ENCODE data around the gene RPN2. TPM values are rescaled to one million over a fixed set of nuclear protein-coding genes. Genes with fewer than 3 reads are reported as not detected.
A peak's percentile ranks its signal among the peaks of the same experiment; 100 is the strongest.

The RPN2 gene
- polyA plus RNA-seq, 6 donors from 2014 or later: 190 to 343 (median 199) TPM

DNA sequence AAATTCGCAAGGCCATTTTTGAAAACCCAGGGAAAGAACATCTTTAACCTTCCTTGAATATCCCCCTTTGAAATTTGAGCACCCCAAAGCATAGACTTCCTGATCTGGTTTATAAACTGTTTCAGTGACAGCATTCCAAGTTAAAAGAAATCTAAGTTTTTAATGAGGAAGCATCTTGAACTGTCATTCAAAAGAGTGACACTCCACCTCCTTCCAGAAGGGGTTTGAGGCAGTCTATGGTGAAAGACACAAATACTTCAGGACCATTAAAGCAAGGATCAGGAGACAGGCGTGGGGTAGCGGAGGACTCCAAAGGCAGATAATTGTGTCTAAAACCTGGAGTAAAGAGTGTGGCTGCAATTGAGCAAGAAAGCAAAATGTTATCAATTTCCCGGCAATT, 81.8 kb downstream of the RPN2 start:
- Mint-ChIP-seq H3K27me3 (peaks cover 4 to 29% (median 18%) of the 10 kb centered on the region in 3 donors), H3K4me1 (peaks cover 0 to 12% (median 0%) of the 10 kb centered on the region in 3 donors)

DNA sequence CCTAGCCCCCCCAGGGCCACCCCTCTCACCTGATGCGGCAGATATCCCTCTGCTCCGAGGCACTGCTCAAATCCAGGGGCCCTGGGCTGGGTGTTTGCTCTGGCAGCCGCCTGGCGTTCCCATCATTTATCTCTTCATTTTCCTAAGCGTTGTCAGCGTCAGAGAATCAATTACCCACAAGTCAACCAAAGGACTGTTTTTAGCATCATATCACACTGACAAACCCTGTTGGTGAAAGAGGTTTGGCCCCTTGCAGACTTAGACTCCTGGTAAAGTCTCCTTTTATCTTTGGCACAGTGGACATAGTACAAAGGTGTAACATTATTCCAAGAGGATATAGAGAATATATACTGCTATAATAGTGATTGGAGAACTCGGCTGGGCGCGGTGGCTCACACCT, 82.6 kb downstream of the RPN2 start, which contains the start of gene GHRH:
TSS of gene GHRH (minus strand) at position 101 of the 400 bp plus-strand sequence. CDS start 4,925 bp downstream, outside the sequence.
- H3K4me1 Mint-ChIP-seq: peaks cover 0 to 12% (median 0%) of the 10 kb centered on the region in 3 donors
- peaks cover 4 to 29% (median 18%) of the 10 kb centered on the region in 3 donors for H3K27me3 Mint-ChIP-seq
- H3K9me3 Mint-ChIP-seq: no peaks in the 10 kb centered on the region
- no peak for DNase-seq
- H3K4me3 Mint-ChIP-seq: no peak within 1 kb of the TSS
- peak within 1 kb of the TSS in 1 of 6 donors; percentile 55 for H3K27ac Mint-ChIP-seq
- no peak for ATAC-seq (ENCODE audit: low read depth in 2 of 2)
- H3K36me3 Mint-ChIP-seq: no peaks in the 10 kb centered on the region

More for the DNA sequence above, 81.8 kb downstream of the RPN2 start:
- H3K9me3 Mint-ChIP-seq: no peaks in the 10 kb centered on the region
- H3K27ac Mint-ChIP-seq: peak overlapping the region in 1 of 6 donors; percentile 55
- DNase-seq: no peak
- H3K4me3 Mint-ChIP-seq: no peak overlapping the region
- no peaks in the 10 kb centered on the region for H3K36me3 Mint-ChIP-seq
- ATAC-seq (ENCODE audit: low read depth in 2 of 2): no peak

DNA sequence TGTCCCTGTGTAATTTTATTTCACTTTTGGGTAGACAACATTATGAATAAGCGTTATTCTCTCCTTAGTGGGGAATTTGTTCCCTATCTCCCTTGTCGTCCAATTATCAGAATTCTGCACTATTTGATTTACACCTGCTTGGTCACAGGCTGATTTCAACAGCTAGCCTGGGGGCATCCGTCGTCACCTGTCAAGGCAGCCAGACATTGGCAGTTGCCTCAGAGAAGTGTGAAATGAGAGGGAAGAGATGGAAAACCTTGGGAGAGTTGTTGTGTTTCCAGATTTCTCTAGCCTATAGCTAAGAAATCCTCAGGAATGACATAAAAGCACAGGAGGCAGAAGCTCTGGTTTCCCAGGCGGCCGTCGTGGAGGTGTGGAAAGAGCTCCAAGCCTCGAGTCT, 83.4 kb downstream of the RPN2 start:
- DNase-seq (no peak), ATAC-seq (ENCODE audit: low read depth in 2 of 2) (no peak)
- no peak overlapping the region for H3K4me3 Mint-ChIP-seq
- H3K27me3 Mint-ChIP-seq: peaks cover 4 to 29% (median 25%) of the 10 kb centered on the region in 3 donors
- H3K4me1 Mint-ChIP-seq: peaks cover 0 to 12% (median 0%) of the 10 kb centered on the region in 3 donors
- H3K27ac Mint-ChIP-seq: no peak overlapping the region
- H3K36me3 Mint-ChIP-seq: no peaks in the 10 kb centered on the region
- H3K9me3 Mint-ChIP-seq: no peaks in the 10 kb centered on the region

DNA sequence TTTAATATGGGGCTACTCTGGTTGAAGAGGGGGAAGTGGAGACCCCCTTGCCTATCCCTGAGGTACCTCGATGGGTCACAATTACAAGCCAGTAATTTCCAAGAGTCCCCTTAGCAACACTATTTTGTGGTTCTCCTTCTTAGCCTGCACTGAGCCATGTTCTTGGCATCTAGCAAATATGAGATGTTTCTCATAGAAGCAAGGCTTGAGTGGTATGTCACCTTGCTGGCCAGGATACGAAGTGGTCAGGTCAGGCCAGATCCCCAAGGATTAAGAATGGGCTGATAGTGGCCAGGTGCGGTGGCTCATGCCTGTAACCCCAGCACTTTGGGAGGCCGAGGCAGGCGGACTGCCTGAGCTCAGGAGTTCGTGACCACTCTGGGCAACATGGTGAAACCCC, 84.6 kb downstream of the RPN2 start:
- DNase-seq (no peak), ATAC-seq (ENCODE audit: low read depth in 2 of 2) (no peak)
- no peak overlapping the region for H3K4me3 Mint-ChIP-seq
- peaks cover 4 to 29% (median 25%) of the 10 kb centered on the region in 3 donors for H3K27me3 Mint-ChIP-seq
- no peak overlapping the region for H3K27ac Mint-ChIP-seq
- peaks cover 0 to 12% (median 0%) of the 10 kb centered on the region in 3 donors for H3K4me1 Mint-ChIP-seq
- H3K36me3 Mint-ChIP-seq: no peaks in the 10 kb centered on the region
- H3K9me3 Mint-ChIP-seq: no peaks in the 10 kb centered on the region

DNA sequence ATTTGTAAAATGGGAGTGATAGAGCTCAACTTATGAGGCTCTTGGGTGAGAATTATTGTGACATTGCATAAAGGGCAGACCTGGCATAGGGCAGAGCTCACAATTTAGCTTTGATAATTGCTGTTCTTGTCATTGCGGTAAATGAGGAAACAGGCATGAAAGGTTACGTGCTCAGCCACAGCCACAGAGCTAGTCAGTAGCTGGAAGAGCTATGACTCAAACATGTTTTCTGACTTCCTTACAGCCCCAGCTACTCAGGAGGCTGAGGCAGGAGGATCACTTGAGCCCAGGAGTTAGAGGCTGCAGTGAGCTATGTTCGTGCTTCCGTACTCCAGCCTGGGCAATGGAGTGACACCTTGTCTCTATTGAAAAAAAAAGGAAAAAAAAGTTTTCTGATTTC, 86.0 kb downstream of the RPN2 start:
- DNase-seq (peak; percentile 39), ATAC-seq (ENCODE audit: low read depth in 2 of 2) (peak; percentile 85 to 88)
- Mint-ChIP-seq H3K36me3 (no peaks in the 10 kb centered on the region), H3K4me3 (no peak overlapping the region), H3K27ac (no peak overlapping the region), H3K27me3 (peaks cover 4 to 23% (median 19%) of the 10 kb centered on the region in 3 donors), H3K9me3 (no peaks in the 10 kb centered on the region), H3K4me1 (peaks cover 6 to 20% (median 6%) of the 10 kb centered on the region in 3 donors)

DNA sequence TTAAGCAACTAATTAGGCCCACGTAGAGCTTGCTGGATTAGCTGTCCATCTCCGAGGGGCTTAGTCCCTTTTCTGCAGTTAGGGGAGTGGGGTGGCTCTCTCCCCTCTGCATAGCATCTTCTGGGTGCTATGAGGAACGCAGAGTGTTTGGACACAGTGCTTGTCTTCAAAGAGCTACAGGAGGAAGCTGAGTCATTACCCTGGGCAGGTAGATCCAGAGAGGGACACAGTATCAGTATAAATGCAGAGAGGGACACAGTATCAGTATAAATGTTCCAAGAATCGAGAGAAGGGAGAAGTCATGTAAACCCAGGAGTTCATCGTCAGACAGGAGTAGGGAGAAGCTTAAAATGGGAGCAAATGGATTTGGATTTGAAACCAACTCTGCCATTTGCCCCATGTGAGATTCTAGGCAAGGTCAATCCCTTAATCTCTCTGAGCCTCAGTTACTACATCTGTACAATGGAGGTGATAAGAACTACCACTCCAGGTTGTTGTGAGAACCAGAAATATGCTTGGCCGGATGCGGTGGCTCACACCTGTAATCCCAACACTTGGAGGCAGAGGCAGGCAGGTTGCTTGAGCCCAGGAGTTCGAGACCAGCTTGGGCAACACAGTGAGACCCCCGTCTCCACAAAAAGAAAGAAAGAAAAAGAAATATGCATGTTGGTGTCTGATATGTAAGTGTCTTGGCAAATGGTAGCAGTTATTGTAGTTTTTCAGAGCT, 88.0 kb downstream of the RPN2 start:
- H3K27ac Mint-ChIP-seq: peak overlapping the region in 2 of 6 donors; percentile 9 to 57
- ATAC-seq (ENCODE audit: low read depth in 2 of 2): no peak
- no peaks in the 10 kb centered on the region for H3K9me3 Mint-ChIP-seq
- no peak for DNase-seq
- peaks cover 18 to 37% (median 20%) of the 10 kb centered on the region in 3 donors for H3K4me1 Mint-ChIP-seq
- no peak overlapping the region for H3K4me3 Mint-ChIP-seq
- peaks cover 4 to 10% (median 5%) of the 10 kb centered on the region in 3 donors for H3K27me3 Mint-ChIP-seq
- no peaks in the 10 kb centered on the region for H3K36me3 Mint-ChIP-seq

DNA sequence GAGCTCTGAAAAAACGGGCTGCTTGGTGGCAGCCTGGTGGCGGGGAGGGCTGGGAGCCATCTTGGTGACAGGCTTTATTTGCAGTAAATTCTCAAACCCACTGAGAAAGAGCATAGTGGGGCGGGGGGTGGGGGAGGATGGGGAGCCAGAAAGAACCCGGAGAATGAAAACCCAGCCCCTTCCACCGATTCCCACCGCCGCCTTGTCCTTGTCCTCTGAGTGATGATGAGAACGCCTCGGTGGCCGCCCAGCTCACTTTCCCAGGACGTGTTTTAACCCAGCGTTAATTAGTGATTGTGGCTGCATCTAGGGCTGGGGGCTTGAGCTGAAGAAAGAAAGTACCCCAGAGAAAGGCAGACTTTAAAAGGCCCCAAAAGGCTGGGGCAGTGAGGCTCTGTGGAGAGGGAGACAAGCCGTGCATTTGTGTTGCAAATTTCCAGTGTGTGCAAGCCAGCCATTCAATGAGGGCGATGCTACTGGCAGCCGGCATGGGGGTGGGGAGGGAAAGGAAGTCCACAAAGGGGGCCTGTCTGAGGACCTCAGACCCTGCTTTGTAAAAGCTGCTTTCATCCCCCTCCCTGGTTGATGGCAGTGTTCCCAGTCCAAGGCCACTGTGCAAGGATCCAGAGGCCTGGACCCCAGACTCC, 88.7 kb downstream of the RPN2 start:
- Mint-ChIP-seq H3K27ac (peak overlapping the region in 1 of 6 donors; percentile 57), H3K4me1 (peaks cover 19 to 41% (median 22%) of the 10 kb centered on the region in 3 donors), H3K4me3 (no peak overlapping the region), H3K27me3 (peaks cover 0 to 7% (median 0%) of the 10 kb centered on the region in 3 donors), H3K36me3 (no peaks in the 10 kb centered on the region), H3K9me3 (no peaks in the 10 kb centered on the region)
- no peak for DNase-seq
- no peak for ATAC-seq (ENCODE audit: low read depth in 2 of 2)

DNA sequence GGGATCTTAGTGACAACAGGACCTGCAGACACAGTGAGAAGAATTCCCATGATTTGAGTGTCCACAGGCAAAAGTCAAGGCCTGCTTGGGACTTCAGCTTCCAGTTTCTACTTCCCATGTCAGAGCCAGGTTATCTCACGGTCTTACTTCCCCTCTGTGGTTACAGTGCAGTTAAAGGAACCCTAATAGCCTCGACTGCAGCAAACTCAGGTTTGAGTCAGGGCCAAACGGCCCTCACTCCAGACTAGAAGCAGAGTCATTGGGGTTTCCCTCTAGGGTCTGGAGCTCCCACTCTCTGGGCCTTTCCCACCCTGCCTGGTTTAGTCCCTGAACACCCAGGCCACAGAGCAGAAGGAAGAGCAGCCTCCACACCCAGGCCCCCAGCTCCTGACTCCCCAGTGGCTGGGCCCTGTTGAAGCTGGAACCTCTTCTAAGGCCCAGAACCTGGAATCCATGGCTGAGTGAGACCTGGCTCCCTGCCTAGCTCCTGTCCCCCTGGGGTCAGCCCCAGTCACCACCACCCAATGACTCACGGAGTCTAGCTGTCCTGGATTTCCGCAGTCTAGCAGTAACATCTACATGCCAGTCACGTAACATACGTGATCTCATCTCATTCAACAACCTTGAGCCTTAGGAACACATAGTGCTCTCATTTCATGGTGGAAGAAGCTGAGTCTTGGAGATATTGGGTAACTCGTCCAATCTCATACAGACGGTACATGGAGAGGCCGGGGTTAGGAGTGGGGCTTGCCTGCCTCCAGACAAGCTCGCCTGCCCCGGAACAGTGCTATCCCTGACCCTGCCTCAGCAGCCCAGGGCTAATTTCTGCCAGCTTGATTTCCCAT, 91.7 kb downstream of the RPN2 start:
- ATAC-seq (ENCODE audit: low read depth in 2 of 2) (peak; percentile 72 to 74), DNase-seq (peak; percentile 51)
- H3K4me1 Mint-ChIP-seq: peaks cover 44 to 60% (median 50%) of the 10 kb centered on the region in 3 donors
- H3K27ac Mint-ChIP-seq: peak overlapping the region; percentile 47 to 92 (median 72)
- H3K27me3 Mint-ChIP-seq: peaks cover 0 to 7% (median 0%) of the 10 kb centered on the region in 3 donors
- no peaks in the 10 kb centered on the region for H3K36me3 Mint-ChIP-seq
- peak overlapping the region in 4 of 8 donors; percentile 6 to 57 (median 36) for H3K4me3 Mint-ChIP-seq
- H3K9me3 Mint-ChIP-seq: no peaks in the 10 kb centered on the region

DNA sequence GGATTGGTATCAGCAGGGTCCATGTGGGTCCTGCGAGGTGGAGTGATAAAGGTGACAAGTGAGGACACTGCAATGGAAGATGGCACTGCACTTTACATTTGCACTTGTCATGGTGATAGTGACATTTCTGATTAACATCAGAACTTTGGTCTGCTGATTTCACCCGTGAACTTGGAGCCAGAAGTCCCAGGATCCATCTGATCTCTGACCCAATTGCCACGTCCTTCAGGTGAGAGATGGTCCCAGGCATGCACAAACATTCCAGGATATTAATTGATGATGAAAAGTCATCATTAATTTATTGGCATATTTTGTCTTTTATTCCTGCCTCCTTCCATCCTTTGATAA, 92.3 kb downstream of the RPN2 start:
- H3K36me3 Mint-ChIP-seq: no peaks in the 10 kb centered on the region
- H3K9me3 Mint-ChIP-seq: no peaks in the 10 kb centered on the region
- no peak for ATAC-seq (ENCODE audit: low read depth in 2 of 2)
- peaks cover 0 to 7% (median 0%) of the 10 kb centered on the region in 3 donors for H3K27me3 Mint-ChIP-seq
- H3K4me3 Mint-ChIP-seq: no peak overlapping the region
- H3K4me1 Mint-ChIP-seq: peaks cover 48 to 66% (median 55%) of the 10 kb centered on the region in 3 donors
- H3K27ac Mint-ChIP-seq: peak overlapping the region in 1 of 6 donors; percentile 65
- DNase-seq: no peak

DNA sequence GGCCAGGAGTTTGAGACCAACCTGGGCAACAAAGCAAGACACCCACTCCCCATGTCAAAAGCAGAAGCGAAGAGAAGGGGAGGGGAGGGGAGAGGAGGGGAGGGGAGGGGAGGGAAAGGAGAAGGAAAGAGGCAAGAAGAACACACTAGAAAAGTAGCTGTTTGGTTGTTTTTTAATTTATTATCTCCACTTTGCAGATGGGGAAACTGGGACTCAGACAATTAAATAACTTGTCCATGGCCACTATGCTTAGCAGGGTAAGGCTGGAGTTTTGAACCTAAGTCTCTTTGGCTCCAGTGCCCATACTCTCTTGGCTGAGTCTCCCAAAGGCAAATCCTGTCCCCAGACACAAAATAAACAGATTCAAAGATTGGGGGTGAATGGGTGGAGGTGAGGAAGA, 94.9 kb downstream of the RPN2 start:
- Mint-ChIP-seq H3K27me3 (no peaks in the 10 kb centered on the region), H3K4me1 (peaks cover 57 to 79% (median 66%) of the 10 kb centered on the region in 3 donors), H3K27ac (peak overlapping the region; percentile 22 to 82 (median 64)), H3K9me3 (no peaks in the 10 kb centered on the region), H3K4me3 (peak overlapping the region in 3 of 8 donors; percentile 1 to 59 (median 47)), H3K36me3 (no peaks in the 10 kb centered on the region)
- ATAC-seq (ENCODE audit: low read depth in 2 of 2): no peak
- no peak for DNase-seq

DNA sequence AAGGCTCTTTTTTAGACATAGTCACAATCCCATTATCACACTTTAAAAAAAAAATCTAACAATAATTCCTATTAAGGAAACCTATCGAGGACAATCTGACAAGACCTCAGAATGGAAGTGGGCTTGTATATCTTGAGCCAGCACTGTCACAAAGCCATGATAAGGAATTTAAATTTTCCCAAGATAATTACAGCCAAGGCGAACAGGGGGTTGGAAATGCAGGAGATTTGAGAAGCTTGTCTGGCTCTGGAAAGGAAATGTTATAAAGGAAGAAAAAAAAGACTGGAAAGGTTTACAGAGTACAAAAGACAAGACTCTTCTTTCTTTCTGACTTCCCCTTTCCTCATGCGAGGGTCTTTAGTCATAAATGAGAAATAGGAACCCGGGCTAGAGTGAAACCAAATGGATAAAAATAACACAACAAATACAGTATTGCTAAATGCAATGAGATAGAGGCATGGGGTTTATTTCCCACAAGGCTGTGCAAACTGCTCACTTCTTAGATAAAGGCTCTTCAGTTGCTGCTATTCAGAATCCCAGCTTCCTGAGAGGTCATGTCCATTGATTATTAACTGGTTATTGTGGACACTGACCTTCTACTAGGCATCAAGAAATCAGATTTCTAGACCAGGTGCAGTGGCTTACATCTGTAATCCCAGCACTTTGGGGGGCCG, 95.9 kb downstream of the RPN2 start:
- Mint-ChIP-seq H3K27me3 (no peaks in the 10 kb centered on the region), H3K4me1 (peaks cover 52 to 72% (median 61%) of the 10 kb centered on the region in 3 donors), H3K36me3 (no peaks in the 10 kb centered on the region), H3K9me3 (no peaks in the 10 kb centered on the region), H3K27ac (peak overlapping the region; percentile 71 to 96 (median 94)), H3K4me3 (peak overlapping the region in 7 of 8 donors; percentile 17 to 85 (median 44))
- peak; percentile 68 to 69 for ATAC-seq (ENCODE audit: low read depth in 2 of 2)
- DNase-seq: peak; percentile 55

DNA sequence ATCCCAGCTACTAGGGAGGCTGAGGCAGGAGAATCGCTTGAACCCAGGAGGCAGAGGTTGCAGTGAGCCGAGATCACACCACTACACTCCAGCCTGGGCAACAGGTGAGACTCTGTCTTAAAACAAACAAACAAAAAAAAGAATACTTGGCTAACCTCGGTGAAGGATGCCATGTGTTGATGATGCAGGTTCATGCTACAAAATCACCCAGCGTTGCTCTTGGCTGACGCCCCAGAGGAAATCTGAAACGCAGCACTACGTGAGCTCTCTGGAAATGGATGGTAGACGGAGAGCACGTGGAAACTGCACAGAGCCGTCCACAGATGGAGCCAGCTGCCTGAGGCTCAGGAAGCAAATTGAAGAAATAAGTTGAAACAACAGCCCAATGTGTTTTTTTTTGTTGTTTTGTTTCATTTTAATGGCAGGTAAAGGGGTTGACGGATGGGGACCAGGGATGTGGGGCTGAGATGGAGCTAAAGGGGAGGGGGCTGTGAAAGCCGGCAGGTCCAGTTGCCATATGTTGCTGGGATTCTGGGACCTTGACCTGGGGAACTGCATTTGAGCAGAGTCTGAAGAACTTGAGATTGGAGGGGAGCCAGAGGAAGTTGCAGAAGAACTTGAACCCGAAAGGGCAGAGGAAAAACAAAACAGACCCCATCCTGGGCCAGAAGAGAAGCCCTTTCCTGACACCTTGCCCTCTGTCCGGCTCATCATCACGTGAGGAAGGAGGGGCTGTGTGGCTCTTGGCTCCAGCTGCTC, 97.5 kb downstream of the RPN2 start:
- Mint-ChIP-seq H3K4me3 (peak overlapping the region; percentile 32 to 89 (median 74)), H3K36me3 (no peaks in the 10 kb centered on the region), H3K27me3 (no peaks in the 10 kb centered on the region), H3K27ac (peak overlapping the region; percentile 89 to 96 (median 94)), H3K4me1 (peaks cover 39 to 55% (median 46%) of the 10 kb centered on the region in 3 donors), H3K9me3 (no peaks in the 10 kb centered on the region)
- DNase-seq: peak; percentile 42
- peak; percentile 77 to 80 for ATAC-seq (ENCODE audit: low read depth in 2 of 2)
